NCI-H1436 (cell line): Measurements from ENCODE around the gene MTPN.

Source experiments
- DNase-seq: peaks from one replicate; lab custom pipeline; 2025; lab: John Stamatoyannopoulos, UW

MTPN gene

GRCh38 chr7:135924302-135924701 lies 52.9 kb downstream of the MTPN start:
- no peak for DNase-seq

- no peak for DNase-seq
Observed at GRCh38 chr7:135922263-135922662, 54.9 kb downstream of the MTPN start.

GRCh38 chr7:135920478-135920877 lies 56.7 kb downstream of the MTPN start:
- DNase-seq: no peak

- no peak for DNase-seq
Observed at GRCh38 chr7:135919071-135919841, 57.9 kb downstream of the MTPN start.

GRCh38 chr7:135918134-135918533 lies 59.0 kb downstream of the MTPN start:
- no peak for DNase-seq

GRCh38 chr7:135917721-135918120 lies 59.4 kb downstream of the MTPN start:
- no peak for DNase-seq

GRCh38 chr7:135914346-135914745 lies 62.8 kb downstream of the MTPN start:
- DNase-seq: no peak

- DNase-seq: no peak
Observed at GRCh38 chr7:135913404-135913803, 63.8 kb downstream of the MTPN start.

GRCh38 chr7:135911099-135911498 lies 66.1 kb downstream of the MTPN start:
- DNase-seq: no peak

- no peak for DNase-seq
Observed at GRCh38 chr7:135910393-135911036, 66.6 kb downstream of the MTPN start.

GRCh38 chr7:135905858-135906257 lies 71.3 kb downstream of the MTPN start:
- DNase-seq: no peak

- no peak for DNase-seq
Observed at GRCh38 chr7:135905355-135905754, 71.8 kb downstream of the MTPN start.

GRCh38 chr7:135904282-135904681 lies 72.9 kb downstream of the MTPN start:
- no peak for DNase-seq

GRCh38 chr7:135901585-135902540 lies 75.3 kb downstream of the MTPN start:
- DNase-seq: no peak

- no peak for DNase-seq
Observed at GRCh38 chr7:135900065-135900546, 77.1 kb downstream of the MTPN start.

GRCh38 chr7:135899458-135900064 lies 77.6 kb downstream of the MTPN start:
- no peak for DNase-seq

GRCh38 chr7:135898226-135898625 lies 78.9 kb downstream of the MTPN start:
- DNase-seq: no peak

GRCh38 chr7:135894816-135895215 lies 82.3 kb downstream of the MTPN start:
- DNase-seq: no peak

GRCh38 chr7:135889823-135890222 lies 87.3 kb downstream of the MTPN start:
- no peak for DNase-seq

GRCh38 chr7:135888740-135889139 lies 88.4 kb downstream of the MTPN start:
- DNase-seq: no peak

GRCh38 chr7:135886345-135887132 lies 90.6 kb downstream of the MTPN start:
- DNase-seq: no peak
